Astrocyte (in vitro differentiated cells and primary cell): Measurements from ENCODE around the gene COX20. TPM values are rescaled to one million over a fixed set of nuclear protein-coding genes. Genes with fewer than 3 reads are reported as not detected.

Experiments
- DNase-seq: peaks from one replicate; pipeline ENCODE4 v3.0.0-alpha.2; 2010; ENCODE audit warnings: low read depth
- FAIRE-seq: peaks from 2 replicates; lab custom pipeline; 2011; peaks lifted over from hg19 to GRCh38; lab: Jason Lieb, UNC
- H2AFZ ChIP-seq: 2 replicates; pipeline ENCODE4 v1.6.0; 2012; ENCODE audit warnings: low read depth, low read length, inconsistent platforms
- H3K27ac ChIP-seq: 2 replicates; pipeline ENCODE4 v1.5.1; 2011; ENCODE audit warnings: low read depth, low read length, inconsistent platforms
- H3K27me3 ChIP-seq: 2 replicates; pipeline ENCODE4 v1.6.0; 2011; ENCODE audit warnings: low read length, inconsistent platforms; ENCODE audit not compliant: insufficient read depth
- H3K36me3 ChIP-seq: 2 replicates; pipeline ENCODE4 v1.5.1; 2011; ENCODE audit warnings: low read length, inconsistent platforms; ENCODE audit not compliant: insufficient read depth
- H3K4me1 ChIP-seq: 2 replicates; pipeline ENCODE4 v1.5.1; 2011; ENCODE audit warnings: low read length, inconsistent platforms; ENCODE audit not compliant: insufficient read depth
- H3K4me2 ChIP-seq: 2 replicates; pipeline ENCODE4 v1.6.0; 2012; ENCODE audit warnings: low read length, inconsistent platforms
- H3K4me3 ChIP-seq: 2 replicates; pipeline ENCODE4 v1.5.1; 2011; ENCODE audit warnings: low read depth, mild to moderate bottlenecking, low read length, inconsistent platforms; ENCODE audit not compliant: insufficient read depth
- H3K79me2 ChIP-seq: 2 replicates; pipeline ENCODE4 v1.6.0; 2012; ENCODE audit warnings: mild to moderate bottlenecking, low read length, inconsistent platforms; ENCODE audit not compliant: insufficient read depth
- H3K9ac ChIP-seq: 2 replicates; pipeline ENCODE4 v1.6.0; 2012; ENCODE audit warnings: mild to moderate bottlenecking, low read length, inconsistent platforms
- H3K9me3 ChIP-seq: 2 replicates; pipeline ENCODE4 v1.5.1; 2012; ENCODE audit warnings: low read depth, mild to moderate bottlenecking, low read length, inconsistent platforms; ENCODE audit not compliant: insufficient read depth
- H4K20me1 ChIP-seq: 2 replicates; pipeline ENCODE4 v1.6.0; 2012; ENCODE audit warnings: low read length, inconsistent platforms; ENCODE audit not compliant: insufficient read depth
- H3K27ac Mint-ChIP-seq: one replicate; pipeline ENCODE4 v1.8.0; 2021; ENCODE audit warnings: mild to moderate bottlenecking, mixed read lengths; ENCODE audit not compliant: unreplicated experiment
- H3K27me3 Mint-ChIP-seq: one replicate; pipeline ENCODE4 v1.8.0; 2021; ENCODE audit warnings: low read depth, mixed read lengths; ENCODE audit not compliant: unreplicated experiment
- H3K36me3 Mint-ChIP-seq: one replicate; pipeline ENCODE4 v1.8.0; 2021; ENCODE audit warnings: low read depth, mixed read lengths; ENCODE audit not compliant: unreplicated experiment
- H3K4me1 Mint-ChIP-seq: one replicate; pipeline ENCODE4 v1.8.0; 2021; ENCODE audit warnings: low read depth, mixed read lengths; ENCODE audit not compliant: unreplicated experiment
- H3K4me3 Mint-ChIP-seq: one replicate; pipeline ENCODE4 v1.8.0; 2021; ENCODE audit warnings: mild to moderate bottlenecking, moderate library complexity, mixed read lengths; ENCODE audit not compliant: unreplicated experiment
- H3K9me3 Mint-ChIP-seq: one replicate; pipeline ENCODE4 v1.8.0; 2021; ENCODE audit warnings: mild to moderate bottlenecking, mixed read lengths; ENCODE audit not compliant: unreplicated experiment
- CTCF ChIP-seq: IDR thresholded peaks from 2 replicates; pipeline ENCODE4 v1.5.1; 2011; ENCODE audit warnings: low read depth, mild to moderate bottlenecking, inconsistent platforms, low read length, moderate library complexity; ENCODE audit not compliant: insufficient read depth
- EZH2 ChIP-seq: IDR thresholded peaks from 2 replicates; pipeline ENCODE4 v1.6.1; 2012; ENCODE audit warnings: mild to moderate bottlenecking, low read length, inconsistent platforms; ENCODE audit not compliant: insufficient read depth
- total RNA-seq: library from RNA; stranded (reverse); gene quantifications from 2 replicates; pipeline ENCODE4 v1.2.1, GENCODE V29; 2021

COX20 gene
- total RNA-seq, 1 donor from 2014 or later, result 51.0 TPM

DNA sequence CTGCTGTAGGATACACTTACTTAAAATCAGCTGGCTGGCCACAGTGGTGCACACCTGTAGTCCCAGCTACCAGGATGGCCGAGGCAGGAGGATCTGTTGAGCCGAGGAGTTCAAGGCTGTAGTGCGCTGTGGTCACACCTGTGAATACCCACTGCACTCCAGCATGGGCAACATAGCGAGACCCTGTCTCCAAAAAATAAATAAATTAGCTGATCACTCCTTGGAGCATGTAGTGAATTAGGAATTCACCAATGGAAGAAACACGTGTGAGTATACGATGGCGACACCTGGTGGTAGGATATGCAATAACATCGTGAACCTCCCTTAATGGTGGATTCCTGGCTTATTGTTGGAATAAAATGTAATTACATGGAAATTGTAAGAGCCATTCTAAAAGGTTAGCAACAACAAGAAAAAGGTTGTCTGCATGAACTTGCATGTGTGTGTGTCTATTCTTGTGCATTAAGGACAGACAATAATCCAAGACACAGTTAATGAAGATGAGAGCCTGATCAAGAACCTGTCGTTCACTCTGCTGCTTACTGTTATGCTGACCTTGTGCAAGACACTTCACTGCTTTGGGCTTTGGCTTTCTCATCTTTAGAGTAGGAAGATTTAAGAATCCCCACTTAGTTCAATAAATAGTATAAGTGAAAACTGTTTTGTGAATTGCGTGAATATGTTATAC lies 38.6 kb upstream of the COX20 start:
- no peak overlapping the region for H3K27ac Mint-ChIP-seq
- DNase-seq, result peak; percentile 24

GRCh38 chr1:244800821-244801220 lies 34.6 kb upstream of the COX20 start:
- H3K4me3 Mint-ChIP-seq, result no peak overlapping the region
- no peaks in the 10 kb centered on the region for H3K9me3 Mint-ChIP-seq
- Histone ChIP-seq H3K4me2 (no peak overlapping the region), H3K79me2 (no peaks in the 10 kb centered on the region), H4K20me1 (no peaks in the 10 kb centered on the region), H3K9ac (no peak overlapping the region), H3K36me3 (no peaks in the 10 kb centered on the region), H3K27me3 (no peaks in the 10 kb centered on the region), H3K9me3 (no peaks in the 10 kb centered on the region), H3K4me3 (no peak overlapping the region), H3K27ac (no peak overlapping the region), H3K4me1 (no peaks in the 10 kb centered on the region), H2AFZ (no peak overlapping the region)
- H3K27me3 Mint-ChIP-seq, result no peaks in the 10 kb centered on the region
- H3K27ac Mint-ChIP-seq, result no peak overlapping the region
- H3K4me1 Mint-ChIP-seq, result no peaks in the 10 kb centered on the region
- FAIRE-seq, result no peak
- no peak for DNase-seq
- TF ChIP-seq CTCF, result no peak
- no peak for TF ChIP-seq EZH2
- no peaks in the 10 kb centered on the region for H3K36me3 Mint-ChIP-seq

More for the DNA sequence above, 38.6 kb upstream of the COX20 start:
- no peak overlapping the region for H3K9ac ChIP-seq
- no peaks in the 10 kb centered on the region for H3K36me3 ChIP-seq
- H2AFZ ChIP-seq, result no peak overlapping the region
- H4K20me1 ChIP-seq, result no peaks in the 10 kb centered on the region
- no peaks in the 10 kb centered on the region for H3K27me3 ChIP-seq
- no peak for FAIRE-seq
- Mint-ChIP-seq H3K9me3 (no peaks in the 10 kb centered on the region), H3K4me1 (no peaks in the 10 kb centered on the region), H3K36me3 (no peaks in the 10 kb centered on the region), H3K4me3 (no peak overlapping the region), H3K27me3 (no peaks in the 10 kb centered on the region)
- no peaks in the 10 kb centered on the region for H3K9me3 ChIP-seq
- H3K4me1 ChIP-seq, result no peaks in the 10 kb centered on the region
- TF ChIP-seq CTCF (peak; percentile 94), EZH2 (no peak)
- H3K27ac ChIP-seq, result no peak overlapping the region
- H3K79me2 ChIP-seq, result no peaks in the 10 kb centered on the region
- H3K4me3 ChIP-seq, result no peak overlapping the region
- H3K4me2 ChIP-seq, result no peak overlapping the region

GRCh38 chr1:244801246-244801645 lies 34.2 kb upstream of the COX20 start:
- H3K9me3 Mint-ChIP-seq, result no peaks in the 10 kb centered on the region
- no peaks in the 10 kb centered on the region for H3K79me2 ChIP-seq
- H2AFZ ChIP-seq, result no peak overlapping the region
- no peak overlapping the region for H3K4me3 Mint-ChIP-seq
- H3K27ac Mint-ChIP-seq, result no peak overlapping the region
- H3K9me3 ChIP-seq, result no peaks in the 10 kb centered on the region
- TF ChIP-seq CTCF (peak; percentile 52), EZH2 (no peak)
- no peaks in the 10 kb centered on the region for H3K4me1 ChIP-seq
- no peaks in the 10 kb centered on the region for H3K27me3 Mint-ChIP-seq
- no peaks in the 10 kb centered on the region for H4K20me1 ChIP-seq
- FAIRE-seq, result no peak
- no peaks in the 10 kb centered on the region for H3K4me1 Mint-ChIP-seq
- no peak overlapping the region for H3K4me3 ChIP-seq
- no peak overlapping the region for H3K27ac ChIP-seq
- H3K4me2 ChIP-seq, result no peak overlapping the region
- H3K27me3 ChIP-seq, result no peaks in the 10 kb centered on the region
- no peaks in the 10 kb centered on the region for H3K36me3 Mint-ChIP-seq
- no peak for DNase-seq
- no peak overlapping the region for H3K9ac ChIP-seq
- no peaks in the 10 kb centered on the region for H3K36me3 ChIP-seq
